HEK293T (cell line): Measurements from ENCODE around the gene HOXB2.

Experiments
- ELF4 ChIP-seq: fragments of 450-650 bp; IDR thresholded peaks from 2 replicates; pipeline ENCODE4 v1.6.1; 2017; ENCODE audit warnings: antibody characterized with exemption
- LEF1 ChIP-seq: fragments of 450-650 bp; IDR thresholded peaks from 2 replicates; pipeline ENCODE4 v1.6.1; 2017; ENCODE audit warnings: mild to moderate bottlenecking, borderline replicate concordance
- SP1 ChIP-seq: fragments of 450-650 bp; IDR thresholded peaks from 2 replicates; pipeline ENCODE4 v1.6.1; 2017

GRCh38 chr17:48504953-48505352 lies 40.0 kb downstream of the HOXB2 start:
- TF ChIP-seq LEF1, result no peak
- no peak for TF ChIP-seq SP1
- TF ChIP-seq ELF4, result no peak
